ENCODE data around the gene HIRIP3.

DNA sequence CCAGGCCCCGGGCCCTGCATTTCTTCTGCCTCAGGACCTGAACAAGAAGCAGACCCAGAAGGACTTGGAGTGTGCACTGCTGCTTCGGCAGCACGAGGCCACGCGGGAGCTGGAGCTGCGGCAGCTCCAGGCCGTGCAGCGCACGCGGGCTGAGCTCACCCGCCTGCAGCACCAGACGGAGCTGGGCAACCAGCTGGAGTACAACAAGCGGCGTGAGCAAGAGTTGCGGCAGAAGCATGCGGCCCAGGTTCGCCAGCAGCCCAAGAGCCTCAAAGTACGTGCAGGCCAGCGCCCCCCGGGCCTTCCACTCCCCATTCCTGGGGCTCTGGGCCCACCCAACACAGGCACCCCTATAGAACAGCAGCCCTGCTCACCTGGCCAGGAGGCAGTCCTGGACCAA, 9.2 kb downstream of the HIRIP3 start:
- TF ChIP-seq, protein P1, sequence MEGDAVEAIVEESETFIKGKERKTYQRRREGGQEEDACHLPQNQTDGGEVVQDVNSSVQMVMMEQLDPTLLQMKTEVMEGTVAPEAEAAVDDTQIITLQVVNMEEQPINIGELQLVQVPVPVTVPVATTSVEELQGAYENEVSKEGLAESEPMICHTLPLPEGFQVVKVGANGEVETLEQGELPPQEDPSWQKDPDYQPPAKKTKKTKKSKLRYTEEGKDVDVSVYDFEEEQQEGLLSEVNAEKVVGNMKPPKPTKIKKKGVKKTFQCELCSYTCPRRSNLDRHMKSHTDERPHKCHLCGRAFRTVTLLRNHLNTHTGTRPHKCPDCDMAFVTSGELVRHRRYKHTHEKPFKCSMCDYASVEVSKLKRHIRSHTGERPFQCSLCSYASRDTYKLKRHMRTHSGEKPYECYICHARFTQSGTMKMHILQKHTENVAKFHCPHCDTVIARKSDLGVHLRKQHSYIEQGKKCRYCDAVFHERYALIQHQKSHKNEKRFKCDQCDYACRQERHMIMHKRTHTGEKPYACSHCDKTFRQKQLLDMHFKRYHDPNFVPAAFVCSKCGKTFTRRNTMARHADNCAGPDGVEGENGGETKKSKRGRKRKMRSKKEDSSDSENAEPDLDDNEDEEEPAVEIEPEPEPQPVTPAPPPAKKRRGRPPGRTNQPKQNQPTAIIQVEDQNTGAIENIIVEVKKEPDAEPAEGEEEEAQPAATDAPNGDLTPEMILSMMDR (IDR thresholded peaks at IDR 0.05) = no peak
- no peak for TF ChIP-seq ZFX (IDR thresholded peaks at IDR 0.05; ENCODE audit: borderline replicate concordance)

Data from 22Rv1 (cell line).